PFSK-1 (cell line): ENCODE results near the gene OR10H5.

Experiments
- FOXP2 ChIP-seq: optimal IDR thresholded peaks from 2 replicates; pipeline ENCODE3; 2011; ENCODE audit warnings: borderline replicate concordance, control low read depth, inconsistent platforms; ENCODE audit not compliant: insufficient read depth; ENCODE audit errors: extremely low read length, extremely low read depth
- POLR2AphosphoS5 ChIP-seq: IDR thresholded peaks from 2 replicates; pipeline ENCODE4 v1.6.1; 2012; ENCODE audit warnings: low read depth, mild to moderate bottlenecking, control low read depth, low read length, moderate library complexity
- SIN3A ChIP-seq: IDR thresholded peaks from 2 replicates; pipeline ENCODE4 v1.6.1; 2012; ENCODE audit warnings: mild to moderate bottlenecking, low read length, moderate library complexity, borderline replicate concordance; ENCODE audit not compliant: insufficient read depth
- TAF1 ChIP-seq: IDR thresholded peaks from 2 replicates; pipeline ENCODE4 v1.6.1; 2012; ENCODE audit warnings: low read length, control low read depth, borderline replicate concordance; ENCODE audit not compliant: insufficient read depth
- TF ChIP-seq, protein P1 (sequence below), 2 experiments: IDR thresholded peaks; 2 replicates each; pipeline versions ENCODE4 v1.6.1 to v1.8.0; 2011 to 2012; ENCODE audit warnings: low read depth in 2 of 2, low read length in 2 of 2, control low read depth in 1 of 2, inconsistent platforms in 1 of 2, mild to moderate bottlenecking in 1 of 2, moderate library complexity in 1 of 2; ENCODE audit not compliant: insufficient read depth in 1 of 2

OR10H5 gene

DNA sequence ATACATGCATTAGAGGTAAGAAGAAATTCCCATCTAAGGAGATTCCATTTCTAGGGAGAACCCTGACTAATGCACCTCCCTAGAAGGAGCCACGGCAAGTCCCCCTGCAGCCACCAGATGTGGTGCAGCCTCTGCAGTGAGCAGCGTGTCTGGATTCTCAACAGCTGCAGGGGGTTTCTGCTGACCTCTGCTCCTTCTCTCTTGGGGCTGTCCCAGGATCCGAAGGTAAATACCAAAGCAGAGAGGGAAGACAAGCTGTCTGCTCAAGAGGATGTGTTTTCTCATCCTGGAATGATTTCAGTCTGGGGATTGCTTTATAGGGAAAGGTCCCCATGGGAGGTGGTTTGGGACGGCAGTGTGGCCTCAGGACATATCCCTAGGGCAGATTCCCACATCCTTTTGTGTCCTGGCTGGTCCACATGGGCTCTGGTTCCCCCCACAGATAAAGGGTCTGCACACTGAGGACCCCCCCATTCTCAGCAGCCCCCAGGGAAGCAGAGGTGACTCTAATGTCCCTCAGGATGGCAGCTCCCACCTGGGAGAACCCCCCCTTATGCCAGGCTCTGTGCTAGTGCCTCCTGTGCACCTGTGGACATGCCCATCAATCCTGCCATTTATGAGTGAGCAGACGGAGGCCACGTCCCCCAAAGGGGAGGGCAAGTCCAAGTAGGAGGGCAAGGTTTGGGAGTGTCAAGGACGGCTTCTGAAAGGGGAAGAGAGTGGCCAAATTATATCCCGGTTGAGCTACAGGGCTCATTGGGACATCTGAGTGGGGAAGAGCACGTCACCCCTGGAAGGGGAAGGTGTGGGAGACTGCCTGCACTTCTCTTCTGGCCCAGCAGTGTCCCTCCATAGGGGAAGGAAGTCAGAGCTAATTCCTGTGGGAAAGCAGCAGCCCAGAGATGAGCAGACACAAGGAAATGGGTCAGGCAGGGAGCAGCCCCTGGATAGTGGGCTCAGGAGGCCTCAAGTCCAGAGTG lies 10.2 kb upstream of the OR10H5 start:
- TF ChIP-seq SIN3A (no peak), FOXP2 (no peak), POLR2AphosphoS5 (no peak), TAF1 (no peak)
- TF ChIP-seq, protein P1, sequence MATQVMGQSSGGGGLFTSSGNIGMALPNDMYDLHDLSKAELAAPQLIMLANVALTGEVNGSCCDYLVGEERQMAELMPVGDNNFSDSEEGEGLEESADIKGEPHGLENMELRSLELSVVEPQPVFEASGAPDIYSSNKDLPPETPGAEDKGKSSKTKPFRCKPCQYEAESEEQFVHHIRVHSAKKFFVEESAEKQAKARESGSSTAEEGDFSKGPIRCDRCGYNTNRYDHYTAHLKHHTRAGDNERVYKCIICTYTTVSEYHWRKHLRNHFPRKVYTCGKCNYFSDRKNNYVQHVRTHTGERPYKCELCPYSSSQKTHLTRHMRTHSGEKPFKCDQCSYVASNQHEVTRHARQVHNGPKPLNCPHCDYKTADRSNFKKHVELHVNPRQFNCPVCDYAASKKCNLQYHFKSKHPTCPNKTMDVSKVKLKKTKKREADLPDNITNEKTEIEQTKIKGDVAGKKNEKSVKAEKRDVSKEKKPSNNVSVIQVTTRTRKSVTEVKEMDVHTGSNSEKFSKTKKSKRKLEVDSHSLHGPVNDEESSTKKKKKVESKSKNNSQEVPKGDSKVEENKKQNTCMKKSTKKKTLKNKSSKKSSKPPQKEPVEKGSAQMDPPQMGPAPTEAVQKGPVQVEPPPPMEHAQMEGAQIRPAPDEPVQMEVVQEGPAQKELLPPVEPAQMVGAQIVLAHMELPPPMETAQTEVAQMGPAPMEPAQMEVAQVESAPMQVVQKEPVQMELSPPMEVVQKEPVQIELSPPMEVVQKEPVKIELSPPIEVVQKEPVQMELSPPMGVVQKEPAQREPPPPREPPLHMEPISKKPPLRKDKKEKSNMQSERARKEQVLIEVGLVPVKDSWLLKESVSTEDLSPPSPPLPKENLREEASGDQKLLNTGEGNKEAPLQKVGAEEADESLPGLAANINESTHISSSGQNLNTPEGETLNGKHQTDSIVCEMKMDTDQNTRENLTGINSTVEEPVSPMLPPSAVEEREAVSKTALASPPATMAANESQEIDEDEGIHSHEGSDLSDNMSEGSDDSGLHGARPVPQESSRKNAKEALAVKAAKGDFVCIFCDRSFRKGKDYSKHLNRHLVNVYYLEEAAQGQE (IDR thresholded peaks at IDR 0.05; ENCODE audit: insufficient read depth in 1 of 2, low read depth in 2 of 2, low read length in 2 of 2), result no peak

DNA sequence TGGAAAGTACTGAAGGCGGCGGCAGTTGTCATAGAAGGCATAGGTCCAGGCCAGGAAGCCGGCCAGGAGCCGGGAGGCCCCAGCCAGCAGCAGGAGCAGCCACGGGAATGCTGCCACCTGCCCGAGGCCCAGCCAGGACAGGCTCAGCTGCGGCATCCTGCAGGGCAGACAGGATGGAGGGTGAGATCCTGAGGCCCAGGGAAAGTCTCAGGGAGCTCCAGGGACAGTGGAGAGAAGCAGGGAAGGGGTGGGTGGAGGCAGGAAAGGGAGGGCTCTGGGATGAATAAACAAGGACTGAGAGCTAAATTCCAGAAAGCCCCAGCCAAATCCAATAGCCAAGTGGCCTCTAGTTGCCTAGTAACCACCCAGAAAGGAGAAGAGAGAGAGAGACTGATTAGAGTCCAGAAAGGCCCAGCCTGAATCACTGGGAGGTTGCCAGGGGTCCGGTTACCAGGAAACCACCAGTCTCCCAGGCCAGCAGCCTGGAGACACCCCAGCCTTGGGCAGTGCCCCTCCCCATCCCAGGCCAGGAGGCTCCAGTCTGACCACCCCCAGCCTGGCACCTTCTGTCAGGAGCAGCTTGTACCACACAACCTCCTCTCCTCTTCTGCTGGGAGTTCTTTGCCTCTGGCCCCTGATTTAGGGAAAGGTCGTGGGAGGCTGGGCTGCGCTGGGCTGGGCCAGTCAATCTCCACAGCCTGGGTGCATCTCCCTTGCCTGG lies 7.5 kb upstream of the OR10H5 start:
- TF ChIP-seq TAF1 (no peak), SIN3A (no peak)
- TF ChIP-seq, protein P1 (IDR thresholded peaks at IDR 0.05; ENCODE audit: insufficient read depth in 1 of 2, low read depth in 2 of 2, low read length in 2 of 2), result no peak

DNA sequence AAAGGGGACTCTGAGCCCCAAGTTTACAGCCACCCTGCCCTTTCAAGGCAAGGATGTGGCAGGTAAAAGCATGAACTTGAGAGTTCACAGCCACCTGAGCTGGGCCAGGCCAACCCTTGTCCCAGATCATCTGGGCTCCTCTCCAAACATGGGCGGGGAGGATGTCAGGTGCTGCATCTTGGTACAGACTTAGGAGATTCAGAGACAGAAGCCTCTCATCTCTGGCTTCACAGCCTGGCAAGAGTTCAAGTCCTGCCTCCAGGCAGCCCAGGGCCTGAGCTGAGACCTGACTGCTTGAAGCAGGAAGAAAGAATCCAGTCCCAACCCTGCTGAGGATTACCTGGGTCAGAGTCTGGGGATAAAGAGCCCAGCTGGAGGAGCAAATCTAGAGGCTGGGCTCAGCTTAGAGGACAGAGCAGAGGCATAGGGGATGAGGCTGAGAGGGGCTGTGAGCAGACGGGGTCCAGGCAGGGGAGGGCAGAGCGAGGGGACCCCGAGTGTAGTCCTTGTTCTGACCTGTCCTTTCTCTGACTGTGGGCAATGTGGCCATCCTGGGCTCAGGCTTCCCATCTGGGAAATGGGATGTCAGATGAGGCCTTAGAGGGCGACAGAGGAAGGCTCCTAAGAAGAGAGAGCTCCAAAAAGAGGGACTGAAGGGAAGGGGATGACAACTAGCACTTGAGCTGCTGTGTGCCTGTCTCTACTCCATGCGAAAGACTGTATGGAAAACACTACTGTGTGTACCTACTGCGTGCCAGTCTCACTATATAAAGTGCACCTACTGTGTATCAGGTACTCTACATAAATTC lies 6.6 kb upstream of the OR10H5 start:
- TF ChIP-seq, protein P1 (IDR thresholded peaks at IDR 0.05; ENCODE audit: insufficient read depth in 1 of 2, low read depth in 2 of 2, low read length in 2 of 2), result no peak
- no peak for TF ChIP-seq SIN3A
- TF ChIP-seq TAF1, result no peak
- no peak for TF ChIP-seq FOXP2
- TF ChIP-seq POLR2AphosphoS5, result no peak

DNA sequence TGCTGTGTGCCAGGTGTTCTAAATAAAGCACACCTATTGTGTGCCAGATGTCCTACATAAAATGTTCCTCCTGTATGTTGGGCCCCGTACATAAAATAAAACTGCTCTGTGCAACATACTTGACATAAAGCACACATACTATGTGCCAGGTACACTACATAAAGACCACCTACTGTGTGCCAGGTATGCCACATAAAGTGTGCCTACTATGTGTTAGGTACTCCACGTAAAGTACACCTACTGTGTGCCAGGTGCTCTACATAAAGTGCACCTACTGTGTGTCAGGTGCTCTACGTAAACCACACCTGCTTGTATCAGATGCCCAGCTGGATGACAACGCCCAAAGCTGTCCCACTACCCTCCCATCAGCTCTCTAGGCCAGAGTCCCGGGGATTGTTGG lies 5.8 kb upstream of the OR10H5 start:
- no peak for TF ChIP-seq TAF1
- TF ChIP-seq FOXP2, result no peak
- no peak for TF ChIP-seq SIN3A
- TF ChIP-seq, protein P1 (IDR thresholded peaks at IDR 0.05; ENCODE audit: insufficient read depth in 1 of 2, low read depth in 2 of 2, low read length in 2 of 2), result no peak
- no peak for TF ChIP-seq POLR2AphosphoS5
